Measurements from ENCODE around the gene CAPNS1. TPM values are rescaled to one million over a fixed set of nuclear protein-coding genes. Genes with fewer than 3 reads are reported as not detected.

CAPNS1 gene
- total and polyA plus RNA-seq, 2 of the 13 experiments (the other 11 are each of a cell fraction or from before 2014, with no cell fraction given): 322 to 526 TPM

DNA sequence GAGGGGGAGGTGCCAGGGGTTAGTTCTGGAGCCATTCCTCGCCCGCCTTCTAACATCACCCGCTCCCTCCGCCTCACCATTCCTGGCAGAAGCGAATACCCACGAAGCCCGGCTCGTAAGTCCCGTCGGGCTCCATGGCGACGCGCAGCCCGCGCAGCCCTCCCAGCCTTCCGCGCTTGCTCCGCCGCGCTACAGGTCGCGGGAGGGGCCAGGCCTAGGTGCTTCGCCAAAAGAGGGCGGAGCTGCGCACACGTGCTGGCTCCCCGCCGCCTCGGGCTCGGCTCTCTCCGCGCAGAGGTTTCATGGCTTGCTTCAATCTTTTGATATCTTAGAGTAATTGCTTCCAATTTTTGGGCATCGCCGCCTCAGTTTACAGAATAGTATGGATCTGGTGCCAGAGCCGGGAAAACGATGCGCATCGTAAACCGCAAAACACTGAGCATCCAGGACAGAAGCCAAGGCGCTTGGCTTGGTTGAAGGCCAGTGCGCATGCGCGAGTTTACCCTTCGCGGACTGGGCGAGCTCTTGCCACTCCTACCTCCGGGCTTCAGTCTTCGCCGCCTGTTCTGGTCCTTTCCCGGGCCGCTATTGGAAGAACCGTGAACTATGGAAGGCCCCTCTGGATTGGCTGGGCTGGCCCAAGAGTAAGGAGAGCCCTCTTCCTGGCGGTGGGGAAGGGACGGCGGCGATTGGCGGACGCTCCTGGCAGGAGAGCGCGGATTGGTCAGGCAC, 25.0 kb upstream of the CAPNS1 start, which contains the start of gene POLR2I (continued):
- TF ChIP-seq, protein P1, sequence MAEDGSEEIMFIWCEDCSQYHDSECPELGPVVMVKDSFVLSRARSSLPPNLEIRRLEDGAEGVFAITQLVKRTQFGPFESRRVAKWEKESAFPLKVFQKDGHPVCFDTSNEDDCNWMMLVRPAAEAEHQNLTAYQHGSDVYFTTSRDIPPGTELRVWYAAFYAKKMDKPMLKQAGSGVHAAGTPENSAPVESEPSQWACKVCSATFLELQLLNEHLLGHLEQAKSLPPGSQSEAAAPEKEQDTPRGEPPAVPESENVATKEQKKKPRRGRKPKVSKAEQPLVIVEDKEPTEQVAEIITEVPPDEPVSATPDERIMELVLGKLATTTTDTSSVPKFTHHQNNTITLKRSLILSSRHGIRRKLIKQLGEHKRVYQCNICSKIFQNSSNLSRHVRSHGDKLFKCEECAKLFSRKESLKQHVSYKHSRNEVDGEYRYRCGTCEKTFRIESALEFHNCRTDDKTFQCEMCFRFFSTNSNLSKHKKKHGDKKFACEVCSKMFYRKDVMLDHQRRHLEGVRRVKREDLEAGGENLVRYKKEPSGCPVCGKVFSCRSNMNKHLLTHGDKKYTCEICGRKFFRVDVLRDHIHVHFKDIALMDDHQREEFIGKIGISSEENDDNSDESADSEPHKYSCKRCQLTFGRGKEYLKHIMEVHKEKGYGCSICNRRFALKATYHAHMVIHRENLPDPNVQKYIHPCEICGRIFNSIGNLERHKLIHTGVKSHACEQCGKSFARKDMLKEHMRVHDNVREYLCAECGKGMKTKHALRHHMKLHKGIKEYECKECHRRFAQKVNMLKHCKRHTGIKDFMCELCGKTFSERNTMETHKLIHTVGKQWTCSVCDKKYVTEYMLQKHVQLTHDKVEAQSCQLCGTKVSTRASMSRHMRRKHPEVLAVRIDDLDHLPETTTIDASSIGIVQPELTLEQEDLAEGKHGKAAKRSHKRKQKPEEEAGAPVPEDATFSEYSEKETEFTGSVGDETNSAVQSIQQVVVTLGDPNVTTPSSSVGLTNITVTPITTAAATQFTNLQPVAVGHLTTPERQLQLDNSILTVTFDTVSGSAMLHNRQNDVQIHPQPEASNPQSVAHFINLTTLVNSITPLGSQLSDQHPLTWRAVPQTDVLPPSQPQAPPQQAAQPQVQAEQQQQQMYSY (CRISPR knock-in tag; IDR thresholded peaks at IDR 0.05): peak; percentile 65; the same call in 1 of the 2 replicates
- TF ChIP-seq TBL1XR1 (IDR thresholded peaks at IDR 0.05; ENCODE audit: borderline replicate concordance, low read length, partially characterized antibody) (no peak), TGIF2 (CRISPR knock-in tag; IDR thresholded peaks at IDR 0.05) (peak; percentile 61), EED (CRISPR knock-in tag; IDR thresholded peaks at IDR 0.05) (peak; percentile 70), DPF2 (CRISPR knock-in tag; IDR thresholded peaks at IDR 0.05; ENCODE audit: borderline replicate concordance, low read depth) (no peak), ZNF431 (CRISPR knock-in tag; IDR thresholded peaks at IDR 0.05; ENCODE audit: borderline replicate concordance, low read depth) (no peak), ZKSCAN5 (CRISPR knock-in tag; IDR thresholded peaks at IDR 0.05) (no peak), ZFY (CRISPR knock-in tag; IDR thresholded peaks at IDR 0.05) (peak; percentile 79)
- TF ChIP-seq, protein P2, sequence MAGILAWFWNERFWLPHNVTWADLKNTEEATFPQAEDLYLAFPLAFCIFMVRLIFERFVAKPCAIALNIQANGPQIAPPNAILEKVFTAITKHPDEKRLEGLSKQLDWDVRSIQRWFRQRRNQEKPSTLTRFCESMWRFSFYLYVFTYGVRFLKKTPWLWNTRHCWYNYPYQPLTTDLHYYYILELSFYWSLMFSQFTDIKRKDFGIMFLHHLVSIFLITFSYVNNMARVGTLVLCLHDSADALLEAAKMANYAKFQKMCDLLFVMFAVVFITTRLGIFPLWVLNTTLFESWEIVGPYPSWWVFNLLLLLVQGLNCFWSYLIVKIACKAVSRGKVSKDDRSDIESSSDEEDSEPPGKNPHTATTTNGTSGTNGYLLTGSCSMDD (CRISPR knock-in tag; IDR thresholded peaks at IDR 0.05): no peak
- TF ChIP-seq, protein P3, sequence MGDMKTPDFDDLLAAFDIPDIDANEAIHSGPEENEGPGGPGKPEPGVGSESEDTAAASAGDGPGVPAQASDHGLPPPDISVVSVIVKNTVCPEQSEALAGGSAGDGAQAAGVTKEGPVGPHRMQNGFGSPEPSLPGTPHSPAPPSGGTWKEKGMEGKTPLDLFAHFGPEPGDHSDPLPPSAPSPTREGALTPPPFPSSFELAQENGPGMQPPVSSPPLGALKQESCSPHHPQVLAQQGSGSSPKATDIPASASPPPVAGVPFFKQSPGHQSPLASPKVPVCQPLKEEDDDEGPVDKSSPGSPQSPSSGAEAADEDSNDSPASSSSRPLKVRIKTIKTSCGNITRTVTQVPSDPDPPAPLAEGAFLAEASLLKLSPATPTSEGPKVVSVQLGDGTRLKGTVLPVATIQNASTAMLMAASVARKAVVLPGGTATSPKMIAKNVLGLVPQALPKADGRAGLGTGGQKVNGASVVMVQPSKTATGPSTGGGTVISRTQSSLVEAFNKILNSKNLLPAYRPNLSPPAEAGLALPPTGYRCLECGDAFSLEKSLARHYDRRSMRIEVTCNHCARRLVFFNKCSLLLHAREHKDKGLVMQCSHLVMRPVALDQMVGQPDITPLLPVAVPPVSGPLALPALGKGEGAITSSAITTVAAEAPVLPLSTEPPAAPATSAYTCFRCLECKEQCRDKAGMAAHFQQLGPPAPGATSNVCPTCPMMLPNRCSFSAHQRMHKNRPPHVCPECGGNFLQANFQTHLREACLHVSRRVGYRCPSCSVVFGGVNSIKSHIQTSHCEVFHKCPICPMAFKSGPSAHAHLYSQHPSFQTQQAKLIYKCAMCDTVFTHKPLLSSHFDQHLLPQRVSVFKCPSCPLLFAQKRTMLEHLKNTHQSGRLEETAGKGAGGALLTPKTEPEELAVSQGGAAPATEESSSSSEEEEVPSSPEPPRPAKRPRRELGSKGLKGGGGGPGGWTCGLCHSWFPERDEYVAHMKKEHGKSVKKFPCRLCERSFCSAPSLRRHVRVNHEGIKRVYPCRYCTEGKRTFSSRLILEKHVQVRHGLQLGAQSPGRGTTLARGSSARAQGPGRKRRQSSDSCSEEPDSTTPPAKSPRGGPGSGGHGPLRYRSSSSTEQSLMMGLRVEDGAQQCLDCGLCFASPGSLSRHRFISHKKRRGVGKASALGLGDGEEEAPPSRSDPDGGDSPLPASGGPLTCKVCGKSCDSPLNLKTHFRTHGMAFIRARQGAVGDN (CRISPR knock-in tag; IDR thresholded peaks at IDR 0.05): peak; percentile 99
- TF ChIP-seq, protein P4, sequence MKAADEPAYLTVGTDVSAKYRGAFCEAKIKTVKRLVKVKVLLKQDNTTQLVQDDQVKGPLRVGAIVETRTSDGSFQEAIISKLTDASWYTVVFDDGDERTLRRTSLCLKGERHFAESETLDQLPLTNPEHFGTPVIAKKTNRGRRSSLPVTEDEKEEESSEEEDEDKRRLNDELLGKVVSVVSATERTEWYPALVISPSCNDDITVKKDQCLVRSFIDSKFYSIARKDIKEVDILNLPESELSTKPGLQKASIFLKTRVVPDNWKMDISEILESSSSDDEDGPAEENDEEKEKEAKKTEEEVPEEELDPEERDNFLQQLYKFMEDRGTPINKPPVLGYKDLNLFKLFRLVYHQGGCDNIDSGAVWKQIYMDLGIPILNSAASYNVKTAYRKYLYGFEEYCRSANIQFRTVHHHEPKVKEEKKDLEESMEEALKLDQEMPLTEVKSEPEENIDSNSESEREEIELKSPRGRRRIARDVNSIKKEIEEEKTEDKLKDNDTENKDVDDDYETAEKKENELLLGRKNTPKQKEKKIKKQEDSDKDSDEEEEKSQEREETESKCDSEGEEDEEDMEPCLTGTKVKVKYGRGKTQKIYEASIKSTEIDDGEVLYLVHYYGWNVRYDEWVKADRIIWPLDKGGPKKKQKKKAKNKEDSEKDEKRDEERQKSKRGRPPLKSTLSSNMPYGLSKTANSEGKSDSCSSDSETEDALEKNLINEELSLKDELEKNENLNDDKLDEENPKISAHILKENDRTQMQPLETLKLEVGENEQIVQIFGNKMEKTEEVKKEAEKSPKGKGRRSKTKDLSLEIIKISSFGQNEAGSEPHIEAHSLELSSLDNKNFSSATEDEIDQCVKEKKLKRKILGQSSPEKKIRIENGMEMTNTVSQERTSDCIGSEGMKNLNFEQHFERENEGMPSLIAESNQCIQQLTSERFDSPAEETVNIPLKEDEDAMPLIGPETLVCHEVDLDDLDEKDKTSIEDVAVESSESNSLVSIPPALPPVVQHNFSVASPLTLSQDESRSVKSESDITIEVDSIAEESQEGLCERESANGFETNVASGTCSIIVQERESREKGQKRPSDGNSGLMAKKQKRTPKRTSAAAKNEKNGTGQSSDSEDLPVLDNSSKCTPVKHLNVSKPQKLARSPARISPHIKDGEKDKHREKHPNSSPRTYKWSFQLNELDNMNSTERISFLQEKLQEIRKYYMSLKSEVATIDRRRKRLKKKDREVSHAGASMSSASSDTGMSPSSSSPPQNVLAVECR (CRISPR knock-in tag; IDR thresholded peaks at IDR 0.05; ENCODE audit: borderline replicate concordance): peak; percentile 94
- TF ChIP-seq, protein P5, sequence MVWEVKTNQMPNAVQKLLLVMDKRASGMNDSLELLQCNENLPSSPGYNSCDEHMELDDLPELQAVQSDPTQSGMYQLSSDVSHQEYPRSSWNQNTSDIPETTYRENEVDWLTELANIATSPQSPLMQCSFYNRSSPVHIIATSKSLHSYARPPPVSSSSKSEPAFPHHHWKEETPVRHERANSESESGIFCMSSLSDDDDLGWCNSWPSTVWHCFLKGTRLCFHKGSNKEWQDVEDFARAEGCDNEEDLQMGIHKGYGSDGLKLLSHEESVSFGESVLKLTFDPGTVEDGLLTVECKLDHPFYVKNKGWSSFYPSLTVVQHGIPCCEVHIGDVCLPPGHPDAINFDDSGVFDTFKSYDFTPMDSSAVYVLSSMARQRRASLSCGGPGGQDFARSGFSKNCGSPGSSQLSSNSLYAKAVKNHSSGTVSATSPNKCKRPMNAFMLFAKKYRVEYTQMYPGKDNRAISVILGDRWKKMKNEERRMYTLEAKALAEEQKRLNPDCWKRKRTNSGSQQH (CRISPR knock-in tag; IDR thresholded peaks at IDR 0.05; ENCODE audit: low read depth): peak; percentile 23; the same call in 1 of the 2 replicates

Data from HepG2 (cell line).